HG02938 (cell line): Measurements from ENCODE around the gene ITSN1.

ENCODE experiments used
- ATAC-seq: cut with Tn5 transposase; IDR thresholded peaks from one replicate; pipeline ENCODE4 v1.9.1; 2021; ENCODE audit warnings: mild to moderate bottlenecking, moderate library complexity; ENCODE audit not compliant: unreplicated experiment

The ITSN1 gene

GRCh38 chr21:33945652-33946270 is 303.5 kb downstream of the ITSN1 start:
- no peak for ATAC-seq

GRCh38 chr21:33947451-33948095 is 305.3 kb downstream of the ITSN1 start:
- peak; percentile 53 for ATAC-seq

GRCh38 chr21:33948096-33948950 is 306.0 kb downstream of the ITSN1 start:
- ATAC-seq: peak; percentile 52

GRCh38 chr21:33948951-33949444 is 306.7 kb downstream of the ITSN1 start:
- ATAC-seq: no peak
